Heart left ventricle (tissue), 16 donors: Measurements from ENCODE around the gene TMEM198. TPM values are rescaled to one million over a fixed set of nuclear protein-coding genes. Genes with fewer than 3 reads are reported as not detected.

Source experiments
- ATAC-seq, 4 donors: fragments of 200-7000 bp; cut with Tn5 transposase; one replicate each; pipeline ENCODE4 v1.9.1; 2020 to 2022; ENCODE audit warnings: moderate library complexity in 4 of 4, mild to moderate bottlenecking in 3 of 4, moderate number of reproducible peaks in 1 of 4
- DNase-seq, 5 donors: peaks; one replicate each; pipeline ENCODE4 v3.0.0-alpha.2; 2020
- H3K27ac ChIP-seq, 12 donors: fragments of 200-600 bp; sonication (generic) in 4 of 12; one replicate each; pipeline versions ENCODE4 v1.5.0 to v1.8.0; 2016 to 2022; ENCODE audit warnings: mild to moderate bottlenecking in 2 of 12
- H3K27me3 ChIP-seq, 9 donors: fragments of 200-600 bp; sonication (generic) in 2 of 9; one replicate each; pipeline versions ENCODE4 v1.5.1 to v1.8.0; 2016 to 2022; ENCODE audit warnings: mild to moderate bottlenecking in 3 of 9
- H3K36me3 ChIP-seq, 9 donors: fragments of 200-600 bp; sonication (generic) in 2 of 9; one replicate each; pipeline versions ENCODE4 v1.5.0 to v1.8.0; 2018 to 2022; ENCODE audit warnings: mild to moderate bottlenecking in 2 of 9
- H3K4me1 ChIP-seq, 12 donors: fragments of 200-600 bp; sonication (generic) in 4 of 12; one replicate each; pipeline versions ENCODE4 v1.5.0 to v1.8.0; 2016 to 2022; ENCODE audit warnings: mild to moderate bottlenecking in 3 of 12
- H3K4me3 ChIP-seq, 12 donors: fragments of 200-600 bp; sonication (generic) in 4 of 12; one replicate each; pipeline versions ENCODE4 v1.5.0 to v1.8.0; 2017 to 2022; ENCODE audit warnings: mild to moderate bottlenecking in 9 of 12, moderate library complexity in 4 of 12
- H3K9me3 ChIP-seq, 12 donors: fragments of 200-600 bp; sonication (generic) in 4 of 12; one replicate each; pipeline versions ENCODE4 v1.5.0 to v1.8.0; 2016 to 2022; ENCODE audit warnings: mild to moderate bottlenecking in 1 of 12
- POLR2A ChIP-seq, 2 donors: fragments of 450-650 bp; IDR thresholded peaks; one replicate each; pipeline ENCODE4 v1.6.1; 2017; ENCODE audit warnings: antibody characterized with exemption in 2 of 2, mild to moderate bottlenecking in 2 of 2, moderate library complexity in 2 of 2
- WGBS, 4 donors: extraction: QIAGEN DNeasy Blood & Tissue Kit in 2 of 4; methylation state at CpG; one replicate each; pipeline versions ENCODE4 v1.1.5 to v1.1.7; 2013 to 2018; 5-methylcytosine and 5-hydroxymethylcytosine counted together
- intact Hi-C, 10 donors: fragments of 100-400 bp; cut with DNase I; formaldehyde crosslinking; loops; one replicate each; pipeline versions ENCODE4 v1.11.1 to v1.14.2; 2022
- polyA plus RNA-seq, 2 donors: library from polyadenylated mRNA; stranded (reverse); fragments of 200-250 nt; gene quantifications; one replicate each; pipeline ENCODE4 v1.2.3, GENCODE V29; 2013
- total RNA-seq, 9 donors: library from RNA; depleted of rRNA in 2 of 9; stranded (reverse); fragments of >200 nt in 2 of 9; fragmentation: NEBNext Ultra II Directional in 3 of 9; extraction: Animal tissue kit (Norgen Biotek cat#: 25700) in 3 of 9; gene quantifications; one replicate each; pipeline versions ENCODE4 v1.1.0 to v1.2.4, GENCODE V29; 2016 to 2023
- TF ChIP-seq, protein P1 (sequence below), 12 donors: fragments of 200-600 bp; sonication (generic) in 4 of 12; IDR thresholded peaks; one replicate each; pipeline versions ENCODE4 v1.5.0 to v1.8.0; 2018 to 2022; ENCODE audit warnings: antibody characterized with exemption in 12 of 12, mild to moderate bottlenecking in 5 of 12
- donor health status: ischemic (EF 13 %, LVEDD 7.1; RV severe dilation, severe dysfunction).
- donor health status: healthy with polysubstance abuse.
- donor health status: DM: no; HTN: yes; CAD: no.
- donor health status: DM: no; HTN: no; CAD: no.
- donor health status: ischemic (EF 25% LVEDD 6.9; RV normal size, moderate dysfunction).
- donor health status: ischemic (EF 25% LVEDD 5.7; RV mildly dilated, moderate dysfunction).
- donor health status: healthy.
- donor health status: DM: yes; HTN: yes; CAD: no.
- donor health status: ischemic (EF 35%, LVEDD 5.7; RV mildly dilated, moderate dysfunction).
- donor health status: nonischemic (EF 11% LVEDD 7.7; RV severe dilation, severe dysfunction).
- donor health status: DM: yes; HTN: yes; CAD: no.
- donor health status: PGD.
- donor health status: ischemic (EF 29% LVEDD 5.4; RV normal size, mild dysfunction).
- donor health status: nonischemic (EF 23%, LVEDD 6.1; RV moderate dilation, normal function).

Gene TMEM198
- total and polyA plus RNA-seq, 11 donors = 0.65 to 10.2 (median 2.3) TPM

GRCh38 chr2:219501849-219502248 is 42.0 kb upstream of the TMEM198 start:
- Histone ChIP-seq H3K4me3 (no peak overlapping the region), H3K27ac (no peak overlapping the region), H3K4me1 (peaks cover 0 to 29% (median 22%) of the 10 kb centered on the region in 12 donors), H3K27me3 (peaks cover 0 to 9% (median 0%) of the 10 kb centered on the region in 9 donors), H3K9me3 (no peaks in the 10 kb centered on the region), H3K36me3 (peaks cover 0 to 54% (median 40%) of the 10 kb centered on the region in 9 donors)
- ATAC-seq (no peak), DNase-seq (no peak)
- 92 to 94% (median 94%) methylated on average over 12 to 14 of the region's 14 CpGs for WGBS, 4 donors
- intact Hi-C loops = no loop called here
- no peak for TF ChIP-seq POLR2A (IDR thresholded peaks at IDR 0.05)
- TF ChIP-seq, protein P1, sequence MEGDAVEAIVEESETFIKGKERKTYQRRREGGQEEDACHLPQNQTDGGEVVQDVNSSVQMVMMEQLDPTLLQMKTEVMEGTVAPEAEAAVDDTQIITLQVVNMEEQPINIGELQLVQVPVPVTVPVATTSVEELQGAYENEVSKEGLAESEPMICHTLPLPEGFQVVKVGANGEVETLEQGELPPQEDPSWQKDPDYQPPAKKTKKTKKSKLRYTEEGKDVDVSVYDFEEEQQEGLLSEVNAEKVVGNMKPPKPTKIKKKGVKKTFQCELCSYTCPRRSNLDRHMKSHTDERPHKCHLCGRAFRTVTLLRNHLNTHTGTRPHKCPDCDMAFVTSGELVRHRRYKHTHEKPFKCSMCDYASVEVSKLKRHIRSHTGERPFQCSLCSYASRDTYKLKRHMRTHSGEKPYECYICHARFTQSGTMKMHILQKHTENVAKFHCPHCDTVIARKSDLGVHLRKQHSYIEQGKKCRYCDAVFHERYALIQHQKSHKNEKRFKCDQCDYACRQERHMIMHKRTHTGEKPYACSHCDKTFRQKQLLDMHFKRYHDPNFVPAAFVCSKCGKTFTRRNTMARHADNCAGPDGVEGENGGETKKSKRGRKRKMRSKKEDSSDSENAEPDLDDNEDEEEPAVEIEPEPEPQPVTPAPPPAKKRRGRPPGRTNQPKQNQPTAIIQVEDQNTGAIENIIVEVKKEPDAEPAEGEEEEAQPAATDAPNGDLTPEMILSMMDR (IDR thresholded peaks at IDR 0.05) = no peak

GRCh38 chr2:219502618-219503017 is 41.2 kb upstream of the TMEM198 start:
- TF ChIP-seq POLR2A (IDR thresholded peaks at IDR 0.05) = no peak
- TF ChIP-seq, protein P1 (IDR thresholded peaks at IDR 0.05) = no peak
- Histone ChIP-seq H3K27me3 (peaks cover 0 to 1% (median 0%) of the 10 kb centered on the region in 9 donors), H3K36me3 (peaks cover 0 to 58% (median 42%) of the 10 kb centered on the region in 9 donors), H3K4me1 (peaks cover 0 to 27% (median 16%) of the 10 kb centered on the region in 12 donors), H3K27ac (no peak overlapping the region), H3K9me3 (no peaks in the 10 kb centered on the region), H3K4me3 (no peak overlapping the region)
- ATAC-seq = no peak
- intact Hi-C loops = no loop called here
- no peak for DNase-seq

GRCh38 chr2:219505585-219505984 is 38.2 kb upstream of the TMEM198 start:
- ATAC-seq (no peak), DNase-seq (no peak)
- Histone ChIP-seq H3K27ac (no peak overlapping the region), H3K4me1 (peaks cover 0 to 36% (median 15%) of the 10 kb centered on the region in 12 donors), H3K4me3 (no peak overlapping the region), H3K36me3 (peaks cover 0 to 58% (median 42%) of the 10 kb centered on the region in 9 donors), H3K9me3 (no peaks in the 10 kb centered on the region), H3K27me3 (peaks cover 0 to 12% (median 0%) of the 10 kb centered on the region in 9 donors)
- intact Hi-C loops = no loop called here
- TF ChIP-seq, protein P1 (IDR thresholded peaks at IDR 0.05) = no peak
- TF ChIP-seq POLR2A (IDR thresholded peaks at IDR 0.05) = no peak
- WGBS, 4 donors = 88 to 94% (median 91%) methylated on average over 7 to 9 of the region's 9 CpGs

- Histone ChIP-seq H3K4me3 (no peak overlapping the region), H3K27me3 (peaks cover 0 to 18% (median 0%) of the 10 kb centered on the region in 9 donors), H3K4me1 (peaks cover 0 to 37% (median 15%) of the 10 kb centered on the region in 12 donors), H3K36me3 (peaks cover 0 to 58% (median 42%) of the 10 kb centered on the region in 9 donors), H3K9me3 (no peaks in the 10 kb centered on the region), H3K27ac (no peak overlapping the region)
- TF ChIP-seq, protein P1 (IDR thresholded peaks at IDR 0.05) = no peak
- no peak for TF ChIP-seq POLR2A (IDR thresholded peaks at IDR 0.05)
- no peak for ATAC-seq
- WGBS, 4 donors = 85 to 88% (median 87%) methylated on average over 7 to 23 of the region's 23 CpGs
- intact Hi-C loops = no loop called here
- DNase-seq = no peak
Observed at GRCh38 chr2:219506153-219506801, 37.6 kb upstream of the TMEM198 start.
